WTC11 (cell line): Measurements from ENCODE around the gene ICA1.

Experiments used
- CBFB ChIP-seq: sonication (generic); formaldehyde crosslinking; IDR thresholded peaks from 2 replicates; pipeline ENCODE4 v1.8.1; 2022; ENCODE audit warnings: mild to moderate bottlenecking, low read depth, missing genetic modification reagents
- CREB1 ChIP-seq: sonication (generic); formaldehyde crosslinking; IDR thresholded peaks from 2 replicates; pipeline ENCODE4 v1.8.0; 2023; ENCODE audit warnings: mild to moderate bottlenecking, missing genetic modification reagents
- KAT7 ChIP-seq: sonication (generic); formaldehyde crosslinking; IDR thresholded peaks from 2 replicates; pipeline ENCODE4 v1.8.1; 2023; ENCODE audit warnings: missing genetic modification reagents, mild to moderate bottlenecking, borderline replicate concordance
- NR2C2 ChIP-seq: sonication (generic); formaldehyde crosslinking; IDR thresholded peaks from 2 replicates; pipeline ENCODE4 v1.8.0; 2022; ENCODE audit warnings: mild to moderate bottlenecking, missing genetic modification reagents
- ZNF138 ChIP-seq: sonication (generic); formaldehyde crosslinking; conservative IDR thresholded peaks from 2 replicates; pipeline ENCODE4 v1.8.1; 2022; ENCODE audit warnings: mild to moderate bottlenecking, moderate library complexity, missing genetic modification reagents
- ZNF232 ChIP-seq: sonication (generic); formaldehyde crosslinking; IDR thresholded peaks from 2 replicates; pipeline ENCODE4 v1.8.0; 2022; ENCODE audit warnings: mild to moderate bottlenecking, missing genetic modification reagents
- TF ChIP-seq, protein P1 (sequence below): sonication (generic); formaldehyde crosslinking; IDR thresholded peaks from 2 replicates; pipeline ENCODE4 v1.8.0; 2022; ENCODE audit warnings: mild to moderate bottlenecking, missing genetic modification reagents
- TF ChIP-seq, protein P2 (sequence below): fragments of 200-600 bp; IDR thresholded peaks from 2 replicates; pipeline ENCODE4 v1.8.0; 2022; ENCODE audit warnings: antibody characterized with exemption

DNA sequence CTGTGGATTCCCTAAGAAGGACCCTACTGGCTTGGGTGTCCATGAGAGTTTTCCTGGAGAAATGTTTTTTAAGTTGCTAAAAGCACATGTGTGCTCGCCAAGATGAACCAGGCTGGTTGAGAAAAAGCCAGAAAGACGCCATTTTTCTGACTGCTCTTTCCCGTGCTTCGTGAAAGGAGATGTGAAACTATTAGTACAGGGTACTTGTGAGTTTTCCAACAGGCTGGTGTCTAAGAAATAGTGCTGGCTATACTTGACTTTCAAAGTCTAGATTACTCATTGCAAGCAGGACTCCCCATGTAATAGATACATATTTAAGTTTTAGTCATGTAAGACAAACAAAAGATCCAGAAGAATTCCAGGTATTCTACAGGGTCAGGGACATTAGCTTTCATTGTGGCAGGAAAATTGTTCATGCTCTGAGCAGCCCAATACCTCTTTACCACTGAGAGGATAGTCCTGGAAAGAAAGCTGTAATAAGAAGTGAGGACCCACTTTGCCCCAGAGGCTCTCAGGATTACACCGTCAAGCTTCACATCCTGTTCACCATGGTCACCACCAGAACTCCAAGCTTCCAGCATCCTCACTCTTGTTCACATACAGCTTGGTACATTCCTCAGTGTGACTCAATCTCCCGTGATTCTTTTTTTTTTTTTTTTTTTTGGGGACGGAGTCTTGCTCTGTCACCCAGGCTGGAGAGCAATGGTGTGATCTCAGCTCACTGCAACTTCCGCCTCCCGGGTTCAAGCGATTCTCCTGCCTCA is 43.8 kb upstream of the ICA1 start:
- TF ChIP-seq KAT7 (CRISPR knock-in tag) (no peak), ZNF232 (CRISPR knock-in tag) (no peak), NR2C2 (CRISPR knock-in tag) (no peak), CREB1 (CRISPR knock-in tag) (no peak), ZNF138 (CRISPR knock-in tag) (no peak), CBFB (CRISPR knock-in tag) (no peak)
- TF ChIP-seq, protein P1, sequence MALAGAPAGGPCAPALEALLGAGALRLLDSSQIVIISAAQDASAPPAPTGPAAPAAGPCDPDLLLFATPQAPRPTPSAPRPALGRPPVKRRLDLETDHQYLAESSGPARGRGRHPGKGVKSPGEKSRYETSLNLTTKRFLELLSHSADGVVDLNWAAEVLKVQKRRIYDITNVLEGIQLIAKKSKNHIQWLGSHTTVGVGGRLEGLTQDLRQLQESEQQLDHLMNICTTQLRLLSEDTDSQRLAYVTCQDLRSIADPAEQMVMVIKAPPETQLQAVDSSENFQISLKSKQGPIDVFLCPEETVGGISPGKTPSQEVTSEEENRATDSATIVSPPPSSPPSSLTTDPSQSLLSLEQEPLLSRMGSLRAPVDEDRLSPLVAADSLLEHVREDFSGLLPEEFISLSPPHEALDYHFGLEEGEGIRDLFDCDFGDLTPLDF (CRISPR knock-in tag), result no peak
- TF ChIP-seq, protein P2, sequence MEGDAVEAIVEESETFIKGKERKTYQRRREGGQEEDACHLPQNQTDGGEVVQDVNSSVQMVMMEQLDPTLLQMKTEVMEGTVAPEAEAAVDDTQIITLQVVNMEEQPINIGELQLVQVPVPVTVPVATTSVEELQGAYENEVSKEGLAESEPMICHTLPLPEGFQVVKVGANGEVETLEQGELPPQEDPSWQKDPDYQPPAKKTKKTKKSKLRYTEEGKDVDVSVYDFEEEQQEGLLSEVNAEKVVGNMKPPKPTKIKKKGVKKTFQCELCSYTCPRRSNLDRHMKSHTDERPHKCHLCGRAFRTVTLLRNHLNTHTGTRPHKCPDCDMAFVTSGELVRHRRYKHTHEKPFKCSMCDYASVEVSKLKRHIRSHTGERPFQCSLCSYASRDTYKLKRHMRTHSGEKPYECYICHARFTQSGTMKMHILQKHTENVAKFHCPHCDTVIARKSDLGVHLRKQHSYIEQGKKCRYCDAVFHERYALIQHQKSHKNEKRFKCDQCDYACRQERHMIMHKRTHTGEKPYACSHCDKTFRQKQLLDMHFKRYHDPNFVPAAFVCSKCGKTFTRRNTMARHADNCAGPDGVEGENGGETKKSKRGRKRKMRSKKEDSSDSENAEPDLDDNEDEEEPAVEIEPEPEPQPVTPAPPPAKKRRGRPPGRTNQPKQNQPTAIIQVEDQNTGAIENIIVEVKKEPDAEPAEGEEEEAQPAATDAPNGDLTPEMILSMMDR, result no peak
